GM12878 (cell line): ENCODE data around the gene CNN2.

Experiments used
- CTCF ChIP-seq, 3 experiments: IDR thresholded peaks in 2 of 3; conservative IDR thresholded peaks in 1 of 3; 2 replicates each; pipeline ENCODE4 v1.5.1; 2011; ENCODE audit warnings: low read depth in 3 of 3, low read length in 3 of 3, mild to moderate bottlenecking in 3 of 3, control low read depth in 2 of 3, moderate library complexity in 2 of 3, inconsistent platforms in 1 of 3, mixed read lengths in 1 of 3; ENCODE audit not compliant: control insufficient read depth in 2 of 3, insufficient read depth in 1 of 3; ENCODE audit errors: extremely low read depth in 1 of 3
- FOXM1 ChIP-seq: IDR thresholded peaks from 2 replicates; pipeline ENCODE4 v1.6.1; 2012; ENCODE audit warnings: low read depth, mild to moderate bottlenecking, inconsistent platforms, low read length, moderate library complexity
- NFYB ChIP-seq: IDR thresholded peaks from 2 replicates; pipeline ENCODE4 v1.6.1; 2011; ENCODE audit warnings: low read depth, mild to moderate bottlenecking, low read length, improper control_type of control experiment, moderate library complexity; ENCODE audit not compliant: insufficient read depth
- POLR2A ChIP-seq: IDR thresholded peaks from 2 replicates; pipeline ENCODE4 v1.6.1; 2011; ENCODE audit warnings: low read depth, mild to moderate bottlenecking, low read length
- RAD21 ChIP-seq: IDR thresholded peaks from 2 replicates; pipeline ENCODE4 v1.6.1; 2011; ENCODE audit warnings: mild to moderate bottlenecking, low read depth, low read length, moderate library complexity; ENCODE audit not compliant: insufficient read depth
- TCF3 ChIP-seq: IDR thresholded peaks from 2 replicates; pipeline ENCODE4 v1.6.1; 2012; ENCODE audit warnings: low read depth, mild to moderate bottlenecking, low read length, borderline replicate concordance; ENCODE audit not compliant: insufficient read depth

DNA sequence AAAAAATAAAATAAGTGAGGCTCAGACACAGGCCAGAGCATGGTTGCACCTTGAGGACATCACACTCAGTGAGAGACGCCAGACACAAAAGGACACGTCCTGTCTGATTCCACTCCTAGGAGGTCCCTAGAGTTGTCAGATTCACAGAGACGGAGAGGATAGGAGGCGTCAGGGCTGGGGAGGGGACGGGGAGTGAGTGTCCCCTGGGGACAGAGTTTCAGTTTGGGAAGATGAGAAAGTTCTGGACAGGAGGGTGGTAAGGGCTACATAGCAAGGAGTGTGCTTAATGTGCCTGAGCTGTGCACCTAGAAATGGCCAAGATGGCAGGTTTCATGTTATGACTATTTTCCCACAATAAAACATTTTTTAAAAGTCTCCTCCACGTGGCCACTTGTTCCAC is 28.3 kb upstream of the CNN2 start:
- TF ChIP-seq CTCF (IDR thresholded peaks at IDR 0.05 in 2 of 3, conservative IDR thresholded peaks at IDR 0.05 in 1 of 3; ENCODE audit: control insufficient read depth in 2 of 3, extremely low read depth in 1 of 3, insufficient read depth in 1 of 3, low read depth in 3 of 3, low read length in 3 of 3) (no peak), NFYB (no peak), TCF3 (no peak), RAD21 (no peak), POLR2A (no peak), FOXM1 (no peak)
